Measurements from ENCODE around the gene TEC.
"Not testable (repeated sequence)": the region's sequence is repeated elsewhere in the genome, so short reads cannot be mapped to it uniquely, and the experiment has no call there.

TEC gene

DNA sequence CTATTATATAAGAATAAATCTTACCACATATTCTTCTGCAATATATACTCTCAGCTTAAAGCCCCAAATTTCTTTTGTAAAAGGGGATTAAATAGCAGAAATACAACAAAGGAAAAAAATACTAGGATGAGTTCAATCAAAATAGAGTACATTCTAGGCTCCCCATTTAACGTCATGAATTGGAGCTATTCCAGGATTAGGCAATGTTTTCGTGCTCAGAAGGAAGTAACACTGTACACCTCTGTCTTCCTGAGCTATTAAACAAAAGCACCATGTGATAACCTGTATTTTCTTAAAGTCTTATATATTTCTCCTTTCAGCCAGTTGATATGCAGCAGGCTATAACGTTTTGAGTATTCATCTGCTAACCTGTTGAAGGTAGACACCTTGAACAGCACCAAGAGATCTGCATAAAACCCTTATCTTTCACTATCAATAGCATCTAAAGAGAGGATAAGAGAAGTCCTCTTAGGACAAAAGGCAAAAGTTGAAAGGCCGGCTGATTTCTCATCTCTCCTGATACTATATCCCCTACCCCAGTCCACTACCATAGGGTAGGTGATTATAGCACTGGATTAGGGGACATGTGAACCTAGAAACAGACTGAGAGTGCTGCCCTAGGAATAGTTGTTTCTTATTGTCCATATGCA is 31.5 kb downstream of the TEC start:
- no peak for DNase-seq

DNA sequence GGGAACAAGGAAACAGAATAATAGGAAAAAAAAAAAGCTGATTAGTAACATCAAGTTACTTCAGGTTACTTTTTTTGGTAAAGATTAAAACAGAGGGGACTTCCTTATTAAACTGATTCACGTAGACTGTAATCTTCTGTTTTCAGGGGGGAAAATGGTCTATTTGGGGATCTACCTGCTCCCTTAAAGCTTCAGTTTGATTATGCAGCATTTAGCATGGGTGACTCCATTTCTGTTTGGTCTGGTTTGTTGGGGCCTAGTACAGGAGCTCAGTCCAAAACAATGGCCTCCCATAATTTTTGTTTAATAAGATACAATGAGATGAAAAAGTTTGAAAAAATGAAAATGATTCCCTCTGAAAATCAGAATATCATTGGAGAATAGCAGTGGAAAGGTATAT is 34.6 kb downstream of the TEC start:
- no peak for DNase-seq

DNA sequence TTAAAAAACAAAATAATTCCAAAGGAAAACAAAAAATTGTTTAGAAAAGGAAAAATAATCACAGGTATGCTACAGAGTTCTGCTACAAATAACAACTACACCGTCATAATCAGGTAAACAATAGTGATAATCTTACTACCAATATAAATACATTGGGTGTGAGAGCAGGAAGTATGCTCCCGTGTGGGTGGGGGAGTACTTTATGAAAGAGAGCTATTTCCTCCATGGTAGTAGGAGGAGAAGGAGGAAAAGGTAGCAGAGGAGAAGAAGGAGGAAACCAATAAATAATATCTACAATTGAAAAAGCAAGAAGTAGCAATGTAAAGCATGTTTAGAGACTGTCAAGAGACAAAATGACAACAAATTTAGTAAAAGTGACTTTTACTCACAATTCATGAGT is 35.1 kb downstream of the TEC start:
- no peak for DNase-seq

DNA sequence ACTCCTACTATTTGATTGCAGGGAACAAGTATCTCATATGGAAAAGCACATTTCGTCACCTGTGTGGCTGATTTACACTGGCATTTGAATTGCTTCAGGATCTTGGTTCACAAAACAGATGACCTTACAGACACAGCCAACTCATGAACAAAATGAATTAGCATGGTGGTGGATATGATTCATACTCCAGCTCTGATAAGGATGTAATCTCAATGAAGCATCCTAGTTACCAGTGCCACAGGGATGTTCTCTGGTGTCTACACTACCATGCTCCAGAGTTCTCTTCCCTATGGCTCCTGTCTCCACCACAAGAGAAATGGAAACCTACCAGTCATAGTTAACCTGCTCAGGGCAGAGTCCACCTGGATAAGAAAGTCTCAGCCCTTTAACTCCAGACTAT is 40.7 kb downstream of the TEC start:
- DNase-seq: no peak

DNA sequence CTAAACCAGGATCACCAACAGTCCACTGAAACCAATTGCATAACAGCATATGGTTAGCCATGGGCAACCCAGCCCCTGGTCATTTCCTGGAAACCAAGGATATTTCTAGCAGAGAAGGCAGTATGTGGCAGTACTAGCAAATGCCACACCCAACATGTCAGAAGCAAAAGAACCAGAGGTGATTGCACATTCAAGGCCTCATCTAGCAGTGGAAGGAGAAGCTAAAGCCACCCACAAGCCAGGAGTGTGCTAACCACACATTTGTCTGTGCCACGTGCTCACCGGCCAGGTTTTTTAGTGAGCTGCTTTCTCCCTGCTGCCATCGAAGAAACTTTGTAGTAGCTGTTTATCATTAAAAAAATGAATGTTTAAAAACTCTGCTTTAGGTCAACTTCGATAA is 42.0 kb downstream of the TEC start:
- no peak for DNase-seq

DNA sequence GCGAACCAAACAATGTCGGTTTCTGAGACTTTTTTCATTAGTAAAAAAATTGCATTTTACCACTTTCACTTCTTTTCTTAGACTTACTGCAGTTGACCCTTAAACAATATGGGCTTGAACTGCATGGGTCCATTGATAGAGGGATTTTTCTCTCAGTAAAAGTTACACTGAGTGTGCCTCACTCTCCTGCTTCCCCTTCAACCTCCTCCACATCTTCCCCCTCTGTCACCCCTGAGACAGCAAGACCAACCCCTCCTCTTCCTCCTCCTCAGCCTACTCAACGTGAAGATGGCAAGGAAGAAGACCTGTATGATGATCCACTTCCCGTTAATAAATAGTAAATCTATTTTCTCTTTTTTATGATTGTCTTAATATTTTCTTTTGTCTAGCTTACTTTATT is 43.4 kb downstream of the TEC start:
- no peak for DNase-seq

DNA sequence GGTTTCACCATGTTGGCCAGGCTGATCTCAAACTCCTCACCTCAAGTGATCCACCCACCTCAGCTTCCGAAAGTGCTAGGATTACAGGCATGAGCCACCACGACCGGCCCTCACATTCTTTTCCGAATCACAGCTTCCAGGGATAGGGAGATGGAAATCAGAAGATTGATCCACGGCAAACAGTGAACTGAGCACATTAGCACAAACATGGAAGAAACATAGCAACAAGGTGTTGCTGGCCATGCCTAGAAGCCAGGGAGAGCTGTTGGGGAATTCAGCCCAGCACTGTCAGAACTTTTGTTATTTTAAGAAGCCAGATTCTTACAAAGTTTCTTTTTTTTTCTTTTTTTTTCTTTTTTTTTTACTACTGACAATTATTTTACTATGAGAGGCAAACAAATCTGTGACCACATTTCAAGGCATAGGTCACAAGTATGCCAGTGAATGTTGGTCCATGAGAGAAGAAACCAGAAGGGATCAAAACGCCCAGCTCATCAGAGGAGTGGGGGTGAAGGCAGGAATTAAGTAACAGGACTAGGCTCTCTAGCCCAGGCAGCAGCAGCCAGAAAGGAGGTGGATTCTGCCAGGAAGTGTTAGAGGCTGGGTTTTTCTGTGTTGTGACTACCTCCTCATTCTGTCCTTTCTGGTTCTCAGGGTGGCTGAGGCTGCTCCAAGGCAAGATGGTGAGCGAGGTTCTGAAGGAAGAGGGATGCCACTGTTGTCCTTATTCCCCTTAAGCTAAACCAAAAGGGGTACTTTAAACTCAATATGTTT is 44.1 kb downstream of the TEC start:
- DNase-seq: no peak

DNA sequence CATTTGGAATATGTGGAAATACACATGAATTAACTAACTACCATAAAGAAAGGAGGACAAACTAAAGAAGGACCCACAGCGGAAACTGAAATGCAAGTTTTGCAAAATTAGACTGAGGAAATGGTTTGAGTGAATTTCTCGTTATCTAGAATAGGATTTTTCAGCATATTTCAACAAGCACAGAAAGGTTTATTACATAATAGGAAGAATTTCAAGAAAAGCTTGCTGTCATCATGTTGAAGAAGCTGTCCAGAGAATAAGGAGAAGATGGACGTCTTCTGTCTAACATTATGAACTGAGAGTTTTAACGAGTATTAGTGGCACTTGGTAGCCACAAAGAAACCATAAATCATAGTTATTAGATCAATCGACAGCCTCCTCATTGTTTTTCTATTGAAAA is 45.0 kb downstream of the TEC start:
- no peak for DNase-seq

DNA sequence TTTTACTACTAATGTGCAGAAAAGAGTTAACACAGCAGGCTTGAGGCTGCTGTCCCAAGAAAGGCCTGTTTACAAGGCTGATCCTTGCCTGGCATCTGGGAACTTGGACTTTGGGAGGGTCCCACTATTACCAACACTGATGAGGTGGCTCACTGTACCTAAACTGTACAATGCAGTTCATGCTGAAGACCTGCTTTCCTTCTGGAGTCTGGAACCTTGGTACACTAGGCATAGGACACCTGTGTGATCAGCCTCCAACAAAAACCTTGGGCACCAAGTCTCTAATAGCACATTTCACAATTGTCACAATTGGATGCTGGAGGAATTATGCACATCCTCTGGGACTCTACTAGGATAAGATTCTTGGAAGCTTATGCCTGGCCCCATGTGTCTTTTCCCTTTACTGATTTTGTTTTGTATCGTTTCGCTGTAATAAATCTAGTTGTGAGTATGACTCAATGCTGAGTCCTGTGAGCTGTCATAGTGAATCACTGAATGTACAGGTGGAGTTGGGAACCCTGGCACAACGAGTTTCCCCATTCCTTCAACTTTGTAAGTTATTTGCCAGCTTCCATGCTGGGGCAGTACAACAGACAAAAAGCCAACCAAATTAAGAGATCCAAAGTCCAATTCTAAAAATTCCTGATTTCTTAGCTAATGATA is 45.9 kb downstream of the TEC start:
- DNase-seq: no peak

DNA sequence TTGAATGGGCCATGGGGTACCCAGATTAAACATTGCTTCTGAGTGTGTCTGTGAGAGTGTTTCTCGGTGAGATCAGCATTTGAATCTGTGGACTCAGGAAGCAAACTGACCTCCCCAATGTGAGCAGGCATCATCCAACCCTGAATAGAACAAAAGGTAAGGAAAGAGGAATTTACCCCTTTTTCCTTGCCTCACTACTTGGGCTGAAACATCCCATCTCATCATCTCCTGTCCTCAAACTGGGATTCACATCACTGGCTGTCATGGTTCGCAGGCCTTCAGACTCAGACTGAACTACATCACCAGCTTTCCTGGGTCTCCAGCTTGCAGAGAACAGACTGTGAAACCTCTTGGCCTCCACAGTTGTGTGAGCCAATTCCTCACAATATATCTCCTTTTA is 47.1 kb downstream of the TEC start:
- no peak for DNase-seq

DNA sequence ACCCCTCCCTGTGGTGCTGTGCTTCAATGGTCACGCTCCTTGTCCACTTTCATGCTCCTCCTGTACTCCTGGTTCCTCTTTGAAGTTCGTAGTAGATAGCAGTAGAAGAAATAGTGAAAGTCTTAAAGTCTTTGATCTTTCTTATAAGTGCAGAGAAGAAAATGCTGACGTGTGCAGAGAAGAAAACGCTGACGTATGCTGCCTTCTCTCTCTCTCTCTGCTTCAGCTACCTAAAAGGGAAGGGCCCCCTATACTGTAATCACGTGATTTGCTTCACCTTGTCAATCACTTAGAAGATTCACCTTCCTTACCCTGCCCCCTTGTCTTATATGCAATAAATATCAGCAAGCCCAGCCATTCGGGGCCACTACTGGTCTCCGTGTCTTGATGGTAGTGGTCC is 50.2 kb downstream of the TEC start:
- DNase-seq: not testable (repeated sequence)

DNA sequence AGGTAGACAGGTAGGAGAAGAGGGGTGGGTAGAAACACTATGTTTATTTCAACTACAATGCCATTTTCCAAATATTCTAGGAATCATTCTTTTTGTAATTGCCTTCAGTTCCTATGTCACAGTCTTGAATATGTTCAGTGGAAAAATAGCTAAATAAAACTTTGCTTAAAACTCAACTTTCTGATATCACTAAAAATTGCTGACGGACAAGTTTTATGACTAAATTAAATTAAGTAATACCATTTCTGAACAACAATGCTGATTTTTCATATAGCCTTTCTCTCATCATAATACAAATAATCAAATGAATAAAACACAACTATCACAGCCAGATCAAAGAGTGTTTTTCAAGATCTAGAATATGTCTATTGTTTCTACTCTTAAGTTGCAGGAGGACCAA is 53.1 kb downstream of the TEC start:
- DNase-seq: no peak

DNA sequence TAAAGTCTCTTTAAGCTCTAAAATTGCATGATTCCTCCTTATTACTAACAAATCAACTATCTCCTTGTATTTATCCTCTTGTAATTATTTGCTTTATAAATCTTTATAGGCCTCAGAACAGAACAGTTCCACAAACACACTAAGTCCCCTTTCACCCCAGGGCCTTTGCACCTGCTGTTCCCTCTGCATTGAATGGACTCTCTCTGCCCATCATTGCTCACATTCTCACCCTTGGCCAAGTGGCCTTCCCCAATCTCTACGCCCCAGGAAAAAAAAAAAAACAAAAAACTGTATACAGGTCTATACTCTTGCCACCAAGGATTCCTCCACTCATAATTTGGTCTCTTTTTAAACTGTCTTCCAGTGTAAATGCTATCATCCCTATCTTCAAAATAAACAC is 53.7 kb downstream of the TEC start:
- DNase-seq: no peak

DNA sequence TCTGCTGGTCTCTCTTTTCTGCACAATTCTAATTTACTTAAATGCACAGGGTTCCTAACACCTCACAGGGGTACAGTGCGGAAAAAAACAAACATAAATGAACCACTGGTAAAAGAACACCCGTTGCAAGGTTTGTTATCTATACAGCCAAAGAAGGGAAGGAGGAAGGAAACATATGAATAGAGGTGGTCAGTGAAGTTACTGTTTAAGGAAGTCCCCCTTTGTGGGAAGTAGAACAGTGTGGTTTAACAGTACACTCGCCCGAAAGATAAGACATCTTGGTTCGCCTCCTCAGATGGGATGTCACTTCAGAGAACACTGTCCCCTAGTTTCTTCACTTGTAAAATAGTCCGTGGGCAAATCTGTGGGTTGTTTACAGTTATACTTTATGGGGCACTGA is 57.5 kb downstream of the TEC start:
- DNase-seq: no peak

DNA sequence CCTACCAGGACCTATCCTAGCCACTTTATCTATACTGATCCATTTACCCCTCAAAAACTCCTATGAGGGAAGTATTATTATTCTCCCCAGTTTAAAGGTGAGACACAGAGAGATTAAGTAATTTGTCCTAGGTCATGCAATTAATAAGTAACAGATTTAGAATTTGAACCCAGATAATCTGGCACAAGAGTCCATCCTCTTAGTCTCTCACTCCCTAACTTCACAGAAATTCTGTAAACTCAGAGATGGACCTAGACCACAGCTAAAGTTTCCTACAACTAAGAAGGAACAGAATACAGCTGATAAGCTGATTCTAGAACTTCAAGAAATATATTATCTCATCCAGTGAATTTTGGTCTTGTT is 58.7 kb downstream of the TEC start:
- DNase-seq: no peak

DNA sequence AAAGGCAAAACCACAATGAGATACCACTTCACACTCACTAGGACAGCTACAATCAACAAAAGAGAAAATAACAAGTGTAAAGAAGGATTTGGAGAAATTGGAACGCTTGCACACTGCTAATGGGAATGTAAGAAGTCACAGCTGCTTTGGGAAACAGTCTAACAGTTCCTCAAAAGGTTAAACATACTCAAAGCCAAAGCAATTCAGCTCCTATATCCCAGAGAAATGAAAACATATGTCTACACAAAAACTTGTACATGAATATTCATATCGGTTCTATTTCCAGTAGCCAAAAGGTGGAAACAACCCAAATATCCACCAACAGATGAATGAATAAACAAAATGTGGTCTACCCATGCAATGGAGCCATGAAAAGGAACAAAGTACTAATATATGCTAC is 64.0 kb downstream of the TEC start:
- DNase-seq: no peak

DNA sequence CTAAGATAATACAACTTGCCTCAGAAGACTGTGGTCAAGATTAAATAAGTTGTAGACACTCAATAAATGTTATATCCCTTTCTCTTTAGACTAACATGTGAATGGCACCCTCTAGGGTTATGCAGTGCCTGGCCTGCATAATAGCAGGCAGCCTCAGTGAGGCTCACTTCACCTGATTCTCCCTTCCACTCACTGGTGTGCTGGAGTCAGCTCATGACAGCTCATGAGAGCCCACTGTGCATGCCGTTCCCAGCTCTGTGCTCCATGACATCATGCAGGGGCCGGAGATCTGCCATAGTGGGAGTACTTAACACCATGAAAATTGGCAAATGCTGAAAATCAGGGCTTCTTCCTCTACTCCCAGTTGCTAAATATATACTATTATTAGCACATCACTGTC is 64.5 kb downstream of the TEC start:
- no peak for DNase-seq

DNA sequence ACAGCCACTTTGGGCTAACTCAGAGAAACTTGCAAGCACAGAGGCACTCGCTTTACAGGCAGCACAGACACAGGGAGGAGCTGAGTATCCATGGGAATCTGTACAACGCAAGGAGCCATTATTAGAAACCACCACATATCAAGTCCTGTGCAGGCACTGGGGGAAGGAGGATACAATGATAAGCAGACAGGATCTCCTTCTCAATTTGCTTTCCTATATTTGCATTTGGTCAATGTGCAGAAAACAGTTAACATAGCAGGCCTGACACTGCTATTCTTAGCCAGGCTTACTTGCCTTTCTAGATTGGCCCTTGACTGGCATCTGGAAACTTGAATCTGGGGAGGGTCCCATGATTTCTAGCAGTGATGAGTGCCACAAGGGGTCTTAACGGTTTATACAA is 65.8 kb downstream of the TEC start:
- DNase-seq: no peak

DNA sequence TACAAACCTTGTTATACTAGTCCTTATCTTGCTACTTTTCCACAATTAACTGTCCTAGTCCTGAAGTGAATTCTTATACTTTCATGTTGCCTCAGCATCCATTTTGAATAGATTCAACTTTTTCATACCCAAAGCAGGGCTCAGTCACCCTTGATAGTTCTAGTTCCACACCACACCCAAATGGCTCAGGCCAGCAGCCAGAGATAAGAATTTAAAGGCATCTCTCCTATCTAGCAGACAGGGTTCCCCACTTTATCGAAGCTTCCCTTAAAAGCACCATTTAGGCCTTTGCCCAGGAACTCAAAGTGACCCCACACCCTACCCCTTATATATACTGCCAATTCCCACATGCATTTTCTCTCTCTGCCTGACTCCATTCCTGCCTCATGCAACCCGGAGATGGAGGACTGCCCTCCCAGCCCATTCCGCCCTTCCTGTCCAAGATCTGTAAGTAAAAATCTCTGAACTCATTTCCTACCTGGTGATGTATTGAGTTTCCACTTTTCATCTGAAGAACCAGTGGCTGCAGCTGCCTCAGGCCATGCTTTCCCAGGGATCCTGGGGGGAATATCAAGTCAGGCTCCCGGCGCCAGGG is 71.9 kb downstream of the TEC start:
- DNase-seq: no peak

DNA sequence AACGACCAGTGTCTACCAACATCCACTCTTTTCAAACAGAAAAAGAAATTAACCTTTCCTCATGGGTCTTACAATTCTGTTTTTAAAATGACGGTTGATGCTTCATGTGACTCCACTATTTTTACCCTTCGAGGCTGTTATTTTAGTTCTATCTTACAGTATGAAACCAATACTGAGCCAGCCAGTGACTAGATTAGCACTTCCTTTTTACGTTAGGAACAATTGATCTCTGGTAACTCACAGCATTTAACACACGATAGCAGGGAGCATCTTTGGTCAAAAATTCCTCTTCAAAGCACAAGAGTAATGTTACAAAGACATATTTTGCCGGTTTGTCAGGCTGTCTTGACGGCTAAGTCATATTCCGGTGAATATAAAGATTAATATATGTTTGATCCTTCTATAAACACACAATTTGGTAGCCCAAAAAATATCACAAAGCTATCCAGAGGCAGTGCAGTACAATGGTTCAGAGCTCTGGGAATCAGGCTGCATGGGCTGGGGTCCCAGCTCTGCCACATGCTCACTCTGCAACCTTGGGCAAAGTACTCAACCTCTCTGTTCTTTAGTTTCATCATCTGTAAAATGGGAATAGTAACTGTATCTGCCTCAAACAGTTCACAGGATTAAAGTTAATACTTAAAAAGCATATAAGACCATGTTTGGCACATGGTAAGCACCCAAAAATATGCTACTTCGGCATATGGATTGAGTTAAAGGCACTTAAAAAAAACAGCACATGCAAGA is 72.7 kb downstream of the TEC start:
- DNase-seq: no peak

DNA sequence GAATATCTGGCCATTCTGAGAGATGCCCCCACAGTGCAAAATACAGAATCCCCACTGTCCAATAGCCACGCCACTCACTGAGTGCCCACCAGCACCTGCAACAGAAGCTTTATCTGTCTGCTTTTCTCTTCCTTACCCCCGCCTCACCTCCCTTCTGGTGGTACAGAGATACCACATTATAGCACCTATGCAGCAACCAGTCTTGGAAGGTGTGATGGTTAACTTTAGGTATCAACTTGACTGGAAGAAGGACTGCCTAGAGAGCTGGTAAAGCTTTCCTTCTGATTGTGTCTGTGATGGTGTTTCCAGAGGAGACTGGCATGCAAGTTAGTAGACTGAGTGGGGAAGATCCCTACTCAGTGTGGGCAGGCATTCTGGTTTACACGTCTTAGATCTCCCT is 73.8 kb downstream of the TEC start:
- no peak for DNase-seq

DNA sequence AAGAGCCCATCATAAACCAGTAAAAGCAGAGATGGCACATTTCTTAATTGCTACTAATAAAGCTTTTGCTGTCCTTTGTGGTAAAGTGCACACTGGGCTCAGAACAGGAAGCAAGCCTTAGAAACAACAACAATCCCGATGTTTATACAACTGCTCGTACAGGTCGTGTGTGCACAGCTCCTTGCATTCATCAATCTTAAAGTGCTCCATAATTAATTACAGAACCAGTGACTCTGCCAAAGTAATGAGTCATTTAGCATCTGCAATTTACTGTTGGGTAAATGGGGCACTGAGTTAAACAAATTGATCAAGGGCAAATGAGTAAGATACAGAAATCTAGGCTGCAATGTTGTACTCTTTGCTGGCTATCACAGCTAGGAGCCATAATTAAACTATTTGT is 74.3 kb downstream of the TEC start:
- DNase-seq: no peak

DNA sequence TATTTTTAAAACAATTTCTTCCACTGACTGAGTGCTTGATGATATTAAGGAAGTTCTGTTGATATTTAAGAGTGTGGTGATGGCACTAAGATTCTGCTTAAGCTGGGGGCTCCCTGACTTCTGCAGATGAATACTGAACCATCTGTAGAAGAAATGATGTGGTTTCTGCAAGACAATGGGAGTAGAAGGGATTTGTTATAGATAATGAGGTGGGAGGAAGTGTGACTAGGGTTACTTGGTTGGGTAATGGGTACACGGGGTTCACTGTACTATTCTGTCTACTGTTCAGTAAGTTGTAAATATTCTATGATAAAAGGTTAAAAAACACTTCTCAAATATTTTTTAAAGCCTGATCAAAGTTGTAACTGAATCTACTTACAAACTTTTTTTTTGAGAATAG is 74.7 kb downstream of the TEC start:
- DNase-seq: no peak
